GM18508 (cell line): ENCODE data around the gene KREMEN2.

Experiments
- ATAC-seq: cut with Tn5 transposase; IDR thresholded peaks from one replicate; pipeline ENCODE4 v1.9.1; 2021; ENCODE audit warnings: moderate number of reproducible peaks; ENCODE audit not compliant: insufficient read depth, unreplicated experiment

Gene KREMEN2

GRCh38 chr16:2975161-2975795, 11.2 kb downstream of the KREMEN2 start:
- ATAC-seq: no peak

- ATAC-seq: no peak
These were observed 12.1 kb downstream of the KREMEN2 start for GRCh38 chr16:2976201-2976600.

- no peak for ATAC-seq
These were observed 12.6 kb downstream of the KREMEN2 start for GRCh38 chr16:2976673-2977072.

GRCh38 chr16:2977440-2977839, 13.4 kb downstream of the KREMEN2 start:
- no peak for ATAC-seq

- ATAC-seq: no peak
These were observed 15.7 kb downstream of the KREMEN2 start for GRCh38 chr16:2979669-2980226.

GRCh38 chr16:2980227-2981176, 16.4 kb downstream of the KREMEN2 start, which contains the start of gene PKMYT1:
Gene PKMYT1 (minus strand): TSS chr16:2980446. CDS start chr16:2979657, 789 bp downstream.
- ATAC-seq: no peak

- ATAC-seq: no peak
These were observed 17.3 kb downstream of the KREMEN2 start for GRCh38 chr16:2981177-2981898.

GRCh38 chr16:2981899-2982250, 17.8 kb downstream of the KREMEN2 start:
- ATAC-seq: no peak

GRCh38 chr16:2982402-2982801, 18.3 kb downstream of the KREMEN2 start:
- no peak for ATAC-seq

- ATAC-seq: no peak
These were observed 19.6 kb downstream of the KREMEN2 start for GRCh38 chr16:2983706-2984136.

GRCh38 chr16:2985462-2985861, 21.4 kb downstream of the KREMEN2 start:
- no peak for ATAC-seq

- ATAC-seq: no peak
These were observed 21.8 kb downstream of the KREMEN2 start for GRCh38 chr16:2985893-2986355.

- ATAC-seq: no peak
These were observed 22.6 kb downstream of the KREMEN2 start for GRCh38 chr16:2986623-2987188.

GRCh38 chr16:2987286-2987685, 23.2 kb downstream of the KREMEN2 start:
- no peak for ATAC-seq

GRCh38 chr16:2987833-2988232, 23.8 kb downstream of the KREMEN2 start:
- ATAC-seq: no peak

- ATAC-seq: no peak
These were observed 24.6 kb downstream of the KREMEN2 start for GRCh38 chr16:2988590-2989099.

- no peak for ATAC-seq
These were observed 26.8 kb downstream of the KREMEN2 start for GRCh38 chr16:2990891-2991290.

- ATAC-seq: no peak
These were observed 27.6 kb downstream of the KREMEN2 start for GRCh38 chr16:2991566-2992261.

GRCh38 chr16:2992383-2993081, 28.5 kb downstream of the KREMEN2 start:
- no peak for ATAC-seq
